Mucosa of rectum (tissue), 2 donors: ENCODE measurements around the gene SLC2A6.

Experiments
- H3K27ac ChIP-seq, 2 donors: one replicate each; pipeline ENCODE4 v1.7.0; 2013; ENCODE audit warnings: inconsistent platforms in 2 of 2, low read depth in 2 of 2, low read length in 2 of 2
- H3K27me3 ChIP-seq, 2 donors: one replicate each; pipeline ENCODE4 v1.7.0; 2013; ENCODE audit warnings: low read length in 2 of 2; ENCODE audit not compliant: control insufficient read depth in 2 of 2, insufficient read depth in 2 of 2
- H3K36me3 ChIP-seq, 2 donors: one replicate each; pipeline ENCODE4 v1.7.0; 2013; ENCODE audit warnings: low read length in 2 of 2; ENCODE audit not compliant: control insufficient read depth in 2 of 2, insufficient read depth in 2 of 2
- H3K4me1 ChIP-seq, 2 donors: one replicate each; pipeline ENCODE4 v1.7.0; 2013; ENCODE audit warnings: low read length in 2 of 2, mild to moderate bottlenecking in 1 of 2; ENCODE audit not compliant: control insufficient read depth in 2 of 2, insufficient read depth in 2 of 2
- H3K4me3 ChIP-seq, 2 donors: one replicate each; pipeline ENCODE4 v1.7.0; 2013; ENCODE audit warnings: low read length in 2 of 2
- H3K9ac ChIP-seq, 2 donors: one replicate each; pipeline ENCODE4 v1.7.0; 2013; ENCODE audit warnings: low read length in 2 of 2, low read depth in 1 of 2, mild to moderate bottlenecking in 1 of 2
- H3K9me3 ChIP-seq, 2 donors: one replicate each; pipeline ENCODE4 v1.7.0; 2013; ENCODE audit warnings: low read length in 2 of 2; ENCODE audit not compliant: control insufficient read depth in 2 of 2
- donor health status: healthy.
- donor health status: Normal muscosa, but diverticular disease.

Gene SLC2A6

DNA sequence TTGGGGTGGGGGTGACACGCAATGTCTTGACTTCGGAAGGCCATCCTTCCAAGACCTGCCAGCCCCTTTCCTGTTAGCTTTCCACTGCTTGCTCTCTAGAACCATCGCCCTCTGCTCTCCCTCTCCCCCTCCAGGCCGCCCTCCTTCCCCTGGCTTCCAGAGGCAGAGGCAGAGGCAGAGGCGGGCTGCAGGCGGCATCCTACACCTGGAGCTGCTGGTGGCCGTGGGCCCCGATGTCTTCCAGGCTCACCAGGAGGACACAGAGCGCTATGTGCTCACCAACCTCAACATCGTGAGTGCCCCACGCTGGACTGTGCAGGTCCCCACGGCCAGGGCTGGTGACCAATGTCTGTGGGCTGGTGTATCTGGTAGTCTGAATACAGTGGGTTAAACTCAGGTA, 54.7 kb downstream of the SLC2A6 start:
- H3K27me3 ChIP-seq, result peaks cover 6% of the 10 kb centered on the region in 2 donors
- H3K27ac ChIP-seq, result no peak overlapping the region
- H3K4me1 ChIP-seq, result peaks cover 15 to 24% of the 10 kb centered on the region in 2 donors

DNA sequence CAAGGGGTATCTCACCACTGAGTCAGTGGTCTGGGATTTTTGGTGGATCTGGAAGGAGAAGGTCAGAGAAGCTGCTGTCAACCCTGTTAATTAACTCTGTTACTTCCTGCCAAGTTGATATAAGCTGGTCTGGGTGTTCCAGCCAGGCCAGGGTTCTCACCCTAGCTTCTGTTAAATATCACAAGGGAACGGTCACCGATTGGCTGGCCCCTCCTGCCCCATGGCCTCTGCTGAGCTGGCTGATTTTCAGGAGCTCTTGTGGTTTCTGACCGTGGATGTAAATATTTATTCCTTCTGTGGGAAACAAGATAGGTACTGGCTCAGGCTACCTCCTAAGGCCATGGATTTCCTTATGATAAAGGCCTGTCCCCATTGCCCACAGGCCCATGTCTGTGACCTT, 55.7 kb downstream of the SLC2A6 start:
- no peak overlapping the region for H3K27ac ChIP-seq
- peaks cover 17 to 23% of the 10 kb centered on the region in 2 donors for H3K4me1 ChIP-seq
- H3K4me3 ChIP-seq, result no peak overlapping the region
- H3K9me3 ChIP-seq, result no peaks in the 10 kb centered on the region
- H3K36me3 ChIP-seq, result no peaks in the 10 kb centered on the region
- H3K27me3 ChIP-seq, result peaks cover 6% of the 10 kb centered on the region in 2 donors
- H3K9ac ChIP-seq, result no peak overlapping the region

More for the DNA sequence above, 54.7 kb downstream of the SLC2A6 start:
- Histone ChIP-seq H3K9me3 (no peaks in the 10 kb centered on the region), H3K4me3 (no peak overlapping the region), H3K36me3 (no peaks in the 10 kb centered on the region), H3K9ac (no peak overlapping the region)

- Histone ChIP-seq H3K27me3 (no peaks in the 10 kb centered on the region), H3K4me1 (peaks cover 17 to 22% of the 10 kb centered on the region in 2 donors), H3K9me3 (no peaks in the 10 kb centered on the region), H3K9ac (peak within 1 kb of the TSS in 1 of 2 donors; percentile 24), H3K27ac (no peak within 1 kb of the TSS), H3K36me3 (no peaks in the 10 kb centered on the region), H3K4me3 (no peak within 1 kb of the TSS)
Observed at GRCh38 chr9:133421615-133422542, 57.0 kb downstream of the SLC2A6 start, which contains the start of gene ADAMTS13. ADAMTS13 (plus strand) TSS chr9:133422367; CDS start chr9:133422444, 77 bp downstream.
